GM23338 (cell line): ENCODE results near the gene RNF223. TPM values are rescaled to one million over a fixed set of nuclear protein-coding genes. Genes with fewer than 3 reads are reported as not detected.

Source experiments
- ATAC-seq: fragments of 200-7000 bp; cut with Tn5 transposase; 3 replicates; pipeline ENCODE4 v1.9.1; 2020
- DNase-seq: peaks from one replicate; pipeline ENCODE4 v3.0.0-alpha.2; 2015; ENCODE audit warnings: low spot score
- H2AFZ ChIP-seq: fragments of 200-600 bp; sonication (generic); 2 replicates; pipeline ENCODE4 v1.8.0; 2016; ENCODE audit warnings: antibody characterized with exemption, mild to moderate bottlenecking, moderate library complexity
- H3F3A ChIP-seq: fragments of 200-600 bp; sonication (generic); replicated peaks from 2 replicates; pipeline ENCODE4 v1.8.0; 2017; ENCODE audit warnings: antibody characterized with exemption, mixed run types, low read depth
- H3K27ac ChIP-seq: fragments of 200-600 bp; sonication (generic); 2 replicates; pipeline ENCODE4 v1.6.1; 2016; ENCODE audit warnings: low read depth
- H3K27me3 ChIP-seq: fragments of 200-600 bp; sonication (generic); 2 replicates; pipeline ENCODE4 v1.8.0; 2016; ENCODE audit warnings: mild to moderate bottlenecking, mixed run types, moderate library complexity; ENCODE audit not compliant: insufficient read depth
- H3K36me3 ChIP-seq: fragments of 200-600 bp; sonication (generic); 2 replicates; pipeline ENCODE4 v1.8.0; 2016; ENCODE audit warnings: mild to moderate bottlenecking; ENCODE audit not compliant: insufficient read depth
- H3K4me1 ChIP-seq: fragments of 200-600 bp; sonication (generic); 2 replicates; pipeline ENCODE4 v1.8.0; 2016; ENCODE audit warnings: mild to moderate bottlenecking, moderate library complexity; ENCODE audit not compliant: insufficient read depth
- H3K4me2 ChIP-seq: fragments of 200-600 bp; sonication (generic); 2 replicates; pipeline ENCODE4 v1.7.1; 2017; ENCODE audit warnings: mixed run types
- H3K4me3 ChIP-seq: fragments of 200-600 bp; sonication (generic); 2 replicates; pipeline ENCODE4 v1.6.1; 2016; ENCODE audit warnings: mixed run types
- H3K79me2 ChIP-seq: fragments of 200-600 bp; sonication (generic); replicated peaks from 2 replicates; pipeline ENCODE4 v1.8.0; 2017; ENCODE audit warnings: mild to moderate bottlenecking; ENCODE audit not compliant: insufficient read depth
- H3K9me2 ChIP-seq: fragments of 200-600 bp; sonication (generic); 2 replicates; pipeline ENCODE4 v1.8.0; 2017; ENCODE audit not compliant: insufficient read depth
- H4K20me1 ChIP-seq: fragments of 200-600 bp; sonication (generic); replicated peaks from 2 replicates; pipeline ENCODE4 v1.8.0; 2017; ENCODE audit warnings: mild to moderate bottlenecking; ENCODE audit not compliant: insufficient read depth
- H3K27ac Mint-ChIP-seq: 2 replicates; pipeline ENCODE4 v1.8.0; 2020; ENCODE audit warnings: inconsistent platforms, mild to moderate bottlenecking, moderate library complexity, mixed read lengths
- H3K27me3 Mint-ChIP-seq: 3 replicates; pipeline ENCODE4 v1.8.0; 2022; ENCODE audit warnings: low read depth, mild to moderate bottlenecking, moderate library complexity, mixed read lengths, inconsistent platforms; ENCODE audit not compliant: insufficient read depth, poor library complexity
- H3K36me3 Mint-ChIP-seq: 3 replicates; pipeline ENCODE4 v1.8.0; 2021; ENCODE audit warnings: low read depth, mild to moderate bottlenecking, inconsistent platforms, moderate library complexity, mixed read lengths
- H3K4me1 Mint-ChIP-seq: 3 replicates; pipeline ENCODE4 v1.8.0; 2020; ENCODE audit warnings: mild to moderate bottlenecking, inconsistent platforms, mixed read lengths
- H3K4me3 Mint-ChIP-seq: 3 replicates; pipeline ENCODE4 v1.8.0; 2021; ENCODE audit warnings: moderate library complexity, mild to moderate bottlenecking, inconsistent platforms, mixed read lengths
- H3K9me3 Mint-ChIP-seq: 3 replicates; pipeline ENCODE4 v1.8.0; 2020; ENCODE audit warnings: moderate library complexity, mild to moderate bottlenecking, inconsistent platforms, mixed read lengths
- CREB1 ChIP-seq: fragments of 250-450 bp; sonication (Bioruptor Pico); IDR thresholded peaks from 2 replicates; pipeline ENCODE4 v1.5.0; 2020; ENCODE audit warnings: low read depth, mild to moderate bottlenecking, moderate library complexity
- CTCF ChIP-seq, 2 experiments: fragments of 200-600 bp in 1 of 2; sonication (generic) in 1 of 2; conservative IDR thresholded peaks; 2 replicates each; pipeline versions ENCODE4 v1.5.1 to v1.6.1; 2016 to 2017; ENCODE audit warnings: antibody characterized with exemption in 2 of 2, low read depth in 2 of 2, mild to moderate bottlenecking in 2 of 2, moderate library complexity in 1 of 2
- ETS1 ChIP-seq: IDR thresholded peaks from 2 replicates; pipeline ENCODE4 v1.6.1; 2016; ENCODE audit warnings: antibody characterized with exemption
- EZH2 ChIP-seq: fragments of 200-600 bp; sonication (generic); IDR thresholded peaks from one replicate; pipeline ENCODE4 v1.8.0; 2017; ENCODE audit warnings: antibody characterized with exemption, mild to moderate bottlenecking, low read depth; ENCODE audit not compliant: unreplicated experiment
- EZH2phosphoT487 ChIP-seq: fragments of 200-600 bp; sonication (generic); IDR thresholded peaks from one replicate; pipeline ENCODE4 v1.8.1; 2018; ENCODE audit warnings: antibody characterized with exemption; ENCODE audit not compliant: unreplicated experiment
- JUNB ChIP-seq: IDR thresholded peaks from one replicate; pipeline ENCODE4 v1.6.1; 2016; ENCODE audit warnings: antibody characterized with exemption; ENCODE audit not compliant: unreplicated experiment
- NANOG ChIP-seq: IDR thresholded peaks from 2 replicates; pipeline ENCODE4 v1.6.1; 2016; ENCODE audit warnings: antibody characterized with exemption, borderline replicate concordance
- POLR2AphosphoS5 ChIP-seq: IDR thresholded peaks from 2 replicates; pipeline ENCODE4 v1.6.1; 2016; ENCODE audit warnings: antibody characterized with exemption, low read depth
- REST ChIP-seq: IDR thresholded peaks from one replicate; pipeline ENCODE4 v1.6.1; 2018; ENCODE audit warnings: antibody characterized with exemption; ENCODE audit not compliant: unreplicated experiment
- STAT1 ChIP-seq: IDR thresholded peaks from one replicate; pipeline ENCODE4 v1.6.1; 2016; ENCODE audit warnings: antibody characterized with exemption; ENCODE audit not compliant: unreplicated experiment
- ZNF114 ChIP-seq: fragments of 250-450 bp; sonication (Bioruptor Pico); IDR thresholded peaks from 2 replicates; pipeline ENCODE4 v1.5.0; 2020; ENCODE audit warnings: mild to moderate bottlenecking, moderate library complexity
- ZNF331 ChIP-seq: fragments of 250-450 bp; sonication (Bioruptor Pico); IDR thresholded peaks from 2 replicates; pipeline ENCODE4 v1.5.0; 2020; ENCODE audit warnings: low read depth, mild to moderate bottlenecking, moderate library complexity
- ZNF462 ChIP-seq: fragments of 250-450 bp; sonication (Bioruptor Pico); IDR thresholded peaks from 2 replicates; pipeline ENCODE4 v1.5.0; 2020; ENCODE audit warnings: mild to moderate bottlenecking, moderate library complexity
- polyA plus RNA-seq: library from polyadenylated mRNA; unstranded; fragments of >200 nt; fragmentation: Nextera tagmentation; extraction: Ambion mirVana; gene quantifications from 2 replicates; pipeline ENCODE4 v1.2.1, GENCODE V29; 2016
- total RNA-seq: library from RNA; depleted of rRNA; stranded (reverse); fragments of >200 nt; shearing (Covaris generic); gene quantifications from 2 replicates; pipeline ENCODE4 v1.2.3, GENCODE V29; 2014

RNF223 gene
- total and polyA plus RNA-seq, 2 experiments from 2014 or later: not detected

GRCh38 chr1:1087351-1088028, 13.4 kb upstream of the RNF223 start:
- H3K27me3 Mint-ChIP-seq: peaks cover 8% of the 10 kb centered on the region
- H3K9me3 Mint-ChIP-seq: no peaks in the 10 kb centered on the region
- Histone ChIP-seq H3K9me2 (no peaks in the 10 kb centered on the region), H3K27me3 (no peaks in the 10 kb centered on the region), H3K79me2 (no peaks in the 10 kb centered on the region), H4K20me1 (no peaks in the 10 kb centered on the region), H2AFZ (no peak overlapping the region), H3K36me3 (no peaks in the 10 kb centered on the region), H3K4me2 (no peak overlapping the region), H3K4me1 (no peaks in the 10 kb centered on the region), H3F3A (no peaks in the 10 kb centered on the region), H3K27ac (no peak overlapping the region), H3K4me3 (no peak overlapping the region)
- no peak for DNase-seq
- TF ChIP-seq ZNF114 (CRISPR knock-in tag) (no peak), ETS1 (no peak), REST (no peak), JUNB (no peak), EZH2 (no peak), CTCF (conservative IDR thresholded peaks at IDR 0.05; ENCODE audit: low read depth in 2 of 2) (no peak), EZH2phosphoT487 (no peak), ZNF462 (CRISPR knock-in tag) (no peak), ZNF331 (CRISPR knock-in tag) (no peak), STAT1 (no peak), CREB1 (CRISPR knock-in tag) (no peak), NANOG (no peak), POLR2AphosphoS5 (no peak)
- no peak overlapping the region for H3K4me3 Mint-ChIP-seq
- no peaks in the 10 kb centered on the region for H3K4me1 Mint-ChIP-seq
- no peaks in the 10 kb centered on the region for H3K36me3 Mint-ChIP-seq
- H3K27ac Mint-ChIP-seq: no peak overlapping the region
- ATAC-seq: no peak
